Measurements from ENCODE around the gene PTPN1.
A peak's percentile ranks its signal among the peaks of the same experiment; 100 is the strongest.

The PTPN1 gene

DNA sequence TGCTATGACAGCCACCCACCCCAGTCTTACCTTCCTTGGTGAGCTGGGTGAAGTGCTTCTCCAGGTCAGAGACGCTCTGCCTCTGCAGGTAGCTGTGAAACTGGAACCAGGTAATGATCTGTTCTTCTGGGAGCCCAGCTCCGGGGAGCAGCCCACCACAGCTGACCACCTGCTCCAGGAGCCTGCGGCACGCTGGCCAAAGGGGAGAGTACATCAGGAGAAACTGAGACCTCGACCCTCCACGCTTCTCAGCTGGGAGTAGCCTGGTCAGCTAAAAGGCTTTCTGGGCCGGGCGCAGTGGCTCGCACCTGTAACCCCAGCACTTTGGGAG is 82.8 kb downstream of the PTPN1 start:
- Histone ChIP-seq H3K79me1 (ENCODE audit: low read depth, low read length) (no peaks in the 10 kb centered on the region), H2BK12ac (ENCODE audit: low read length) (no peak overlapping the region), H2AK5ac (ENCODE audit: low read depth, low read length) (no peak overlapping the region), H3K9ac (ENCODE audit: low read depth, low read length, poor library complexity) (no peak overlapping the region), H3K4me1 (ENCODE audit: control insufficient read depth in 2 of 2, insufficient read depth in 1 of 2, low read depth in 1 of 2, low read length in 2 of 2) (peaks cover 9 to 17% of the 10 kb centered on the region in 2 donors), H3K9me3 (replicated peaks in 1 of 2; ENCODE audit: control insufficient read depth in 2 of 2, insufficient read depth in 1 of 2, low read depth in 1 of 2, low read length in 2 of 2) (no peaks in the 10 kb centered on the region), H3K23ac (ENCODE audit: low read depth, low read length, poor library complexity) (no peak overlapping the region), H2BK15ac (ENCODE audit: low read length) (no peak overlapping the region), H3K4me2 (ENCODE audit: insufficient read depth, low read length, poor library complexity, severe bottlenecking) (no peak overlapping the region), H3K27ac (replicated peaks; ENCODE audit: low read length) (no peak overlapping the region), H3K18ac (ENCODE audit: low read length) (peak overlapping the region; percentile 44), H4K8ac (ENCODE audit: low read depth, low read length) (no peak overlapping the region), H2BK120ac (ENCODE audit: low read depth, low read length) (no peak overlapping the region), H3K4ac (ENCODE audit: low read length) (no peak overlapping the region), H3K4me3 (ENCODE audit: low read length in 2 of 2) (no peak overlapping the region), H3K14ac (ENCODE audit: low read length) (no peak overlapping the region), H2BK5ac (ENCODE audit: low read length) (peak overlapping the region; percentile 35), H3K27me3 (ENCODE audit: control insufficient read depth in 3 of 3, insufficient read depth in 3 of 3, low read depth in 1 of 3, low read length in 3 of 3) (no peaks in the 10 kb centered on the region), H4K91ac (ENCODE audit: low read depth, low read length, poor library complexity) (no peak overlapping the region), H3K36me3 (replicated peaks in 1 of 2; ENCODE audit: control insufficient read depth in 2 of 2, insufficient read depth in 2 of 2, low read length in 2 of 2) (peaks cover 3 to 12% of the 10 kb centered on the region in 2 donors), H2AFZ (ENCODE audit: low read length) (no peak overlapping the region)
- no CpG with 5 or more reads among the region's 9 CpGs for WGBS, 2 donors (ENCODE audit: extremely low coverage in 2 of 2, insufficient read length in 2 of 2, insufficient replicate concordance in 1 of 2)
- DNase-seq (ENCODE audit: low spot score) = no peak

DNA sequence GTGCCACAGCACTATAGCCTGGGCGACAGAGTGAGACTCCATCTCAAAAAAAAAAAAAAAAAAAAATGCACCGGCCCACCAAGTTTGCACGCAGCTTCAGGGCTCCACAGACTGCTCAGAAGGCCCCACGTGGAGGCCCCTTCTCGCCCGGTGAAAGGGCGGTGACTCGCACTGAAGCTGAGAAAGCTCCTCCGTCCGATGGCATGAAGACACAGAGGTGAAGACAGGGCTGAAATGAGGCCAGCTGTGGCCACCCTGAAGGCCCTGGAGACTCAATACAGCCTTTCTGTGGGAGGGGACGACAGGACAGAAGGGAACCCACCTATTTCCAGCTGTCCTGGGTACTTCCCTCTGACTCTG is 84.0 kb downstream of the PTPN1 start:
- no peaks in the 10 kb centered on the region for H3K9me3 ChIP-seq (replicated peaks in 1 of 2; ENCODE audit: control insufficient read depth in 2 of 2, insufficient read depth in 1 of 2, low read depth in 1 of 2, low read length in 2 of 2)
- no peak overlapping the region for H3K23ac ChIP-seq (ENCODE audit: low read depth, low read length, poor library complexity)
- no peak overlapping the region for H4K8ac ChIP-seq (ENCODE audit: low read depth, low read length)
- H3K27ac ChIP-seq (replicated peaks; ENCODE audit: low read length) = no peak overlapping the region
- no peak overlapping the region for H2BK15ac ChIP-seq (ENCODE audit: low read length)
- no peak overlapping the region for H4K91ac ChIP-seq (ENCODE audit: low read depth, low read length, poor library complexity)
- no CpG with 5 or more reads among the region's 11 CpGs for WGBS, 2 donors (ENCODE audit: extremely low coverage in 2 of 2, insufficient read length in 2 of 2, insufficient replicate concordance in 1 of 2)
- no peak overlapping the region for H3K4ac ChIP-seq (ENCODE audit: low read length)
- no peak overlapping the region for H2AFZ ChIP-seq (ENCODE audit: low read length)
- DNase-seq (ENCODE audit: low spot score) = no peak
- no peak overlapping the region for H2BK12ac ChIP-seq (ENCODE audit: low read length)
- no peaks in the 10 kb centered on the region for H3K79me1 ChIP-seq (ENCODE audit: low read depth, low read length)
- no peak overlapping the region for H3K4me2 ChIP-seq (ENCODE audit: insufficient read depth, low read length, poor library complexity, severe bottlenecking)
- H2BK120ac ChIP-seq (ENCODE audit: low read depth, low read length) = no peak overlapping the region
- no peaks in the 10 kb centered on the region for H3K27me3 ChIP-seq (ENCODE audit: control insufficient read depth in 3 of 3, insufficient read depth in 3 of 3, low read depth in 1 of 3, low read length in 3 of 3)
- H3K36me3 ChIP-seq (replicated peaks in 1 of 2; ENCODE audit: control insufficient read depth in 2 of 2, insufficient read depth in 2 of 2, low read length in 2 of 2) = peaks cover 2 to 7% of the 10 kb centered on the region in 2 donors
- H3K4me3 ChIP-seq (ENCODE audit: low read length in 2 of 2) = no peak overlapping the region
- no peak overlapping the region for H2BK5ac ChIP-seq (ENCODE audit: low read length)
- H3K18ac ChIP-seq (ENCODE audit: low read length) = peak overlapping the region; percentile 6
- H3K14ac ChIP-seq (ENCODE audit: low read length) = no peak overlapping the region
- H3K9ac ChIP-seq (ENCODE audit: low read depth, low read length, poor library complexity) = no peak overlapping the region
- no peak overlapping the region for H2AK5ac ChIP-seq (ENCODE audit: low read depth, low read length)
- H3K4me1 ChIP-seq (ENCODE audit: control insufficient read depth in 2 of 2, insufficient read depth in 1 of 2, low read depth in 1 of 2, low read length in 2 of 2) = peaks cover 9 to 17% of the 10 kb centered on the region in 2 donors

DNA sequence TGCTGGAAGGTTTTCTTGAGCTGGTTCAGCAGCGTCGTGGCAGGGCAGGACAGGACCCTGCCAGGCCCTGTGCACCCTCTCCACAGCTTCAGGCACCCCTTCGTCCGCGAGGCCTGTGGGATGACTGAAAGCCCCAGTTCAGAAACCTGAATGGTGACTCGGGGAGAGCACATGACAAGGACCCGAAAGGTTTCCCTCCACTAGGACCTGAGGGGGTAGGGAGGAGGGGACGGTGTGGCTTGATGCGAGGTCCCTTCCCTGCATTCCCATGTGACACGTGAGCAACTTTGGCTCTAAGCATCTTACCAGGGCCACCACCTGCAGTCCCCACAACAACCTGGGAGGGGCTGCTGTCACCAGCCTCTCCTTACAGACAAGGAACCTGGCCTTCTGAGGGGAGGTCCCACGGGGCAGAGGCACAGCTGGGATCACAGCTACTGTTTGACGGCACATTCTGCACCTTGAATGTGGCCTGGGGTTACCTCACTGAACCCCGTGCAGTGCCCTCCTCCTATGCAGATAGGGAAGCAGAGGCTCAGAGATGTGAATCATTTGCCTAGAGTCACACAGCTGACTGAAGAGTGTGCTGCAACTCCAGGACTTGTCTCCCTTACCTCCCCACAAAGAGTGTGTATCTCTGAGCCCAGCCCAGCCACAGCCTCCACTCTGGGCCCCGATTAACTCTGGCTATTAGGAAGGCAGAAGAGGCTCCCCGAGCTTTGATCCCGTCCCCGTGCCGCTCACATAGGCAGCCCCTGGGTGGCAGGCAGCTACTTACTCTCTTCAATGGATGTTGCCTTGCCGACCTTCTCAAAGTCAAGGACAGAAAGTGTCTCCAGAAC is 84.6 kb downstream of the PTPN1 start:
- no peak overlapping the region for H3K4ac ChIP-seq (ENCODE audit: low read length)
- no CpG with 5 or more reads among the region's 19 CpGs for WGBS, 2 donors (ENCODE audit: extremely low coverage in 2 of 2, insufficient read length in 2 of 2, insufficient replicate concordance in 1 of 2)
- no peak for DNase-seq (ENCODE audit: low spot score)
- no peak overlapping the region for H3K4me2 ChIP-seq (ENCODE audit: insufficient read depth, low read length, poor library complexity, severe bottlenecking)
- H3K4me1 ChIP-seq (ENCODE audit: control insufficient read depth in 2 of 2, insufficient read depth in 1 of 2, low read depth in 1 of 2, low read length in 2 of 2) = peaks cover 9 to 17% of the 10 kb centered on the region in 2 donors
- H2AFZ ChIP-seq (ENCODE audit: low read length) = no peak overlapping the region
- H3K23ac ChIP-seq (ENCODE audit: low read depth, low read length, poor library complexity) = no peak overlapping the region
- peak overlapping the region; percentile 6 for H3K18ac ChIP-seq (ENCODE audit: low read length)
- H2BK12ac ChIP-seq (ENCODE audit: low read length) = no peak overlapping the region
- H2AK5ac ChIP-seq (ENCODE audit: low read depth, low read length) = peak overlapping the region; percentile 59
- H2BK5ac ChIP-seq (ENCODE audit: low read length) = no peak overlapping the region
- H3K79me1 ChIP-seq (ENCODE audit: low read depth, low read length) = no peaks in the 10 kb centered on the region
- no peak overlapping the region for H2BK120ac ChIP-seq (ENCODE audit: low read depth, low read length)
- no peak overlapping the region for H3K14ac ChIP-seq (ENCODE audit: low read length)
- no peak overlapping the region for H3K9ac ChIP-seq (ENCODE audit: low read depth, low read length, poor library complexity)
- H2BK15ac ChIP-seq (ENCODE audit: low read length) = no peak overlapping the region
- H4K8ac ChIP-seq (ENCODE audit: low read depth, low read length) = no peak overlapping the region
- H3K27ac ChIP-seq (replicated peaks; ENCODE audit: low read length) = no peak overlapping the region
- H3K36me3 ChIP-seq (replicated peaks in 1 of 2; ENCODE audit: control insufficient read depth in 2 of 2, insufficient read depth in 2 of 2, low read length in 2 of 2) = peaks cover 2 to 3% of the 10 kb centered on the region in 2 donors
- no peaks in the 10 kb centered on the region for H3K27me3 ChIP-seq (ENCODE audit: control insufficient read depth in 3 of 3, insufficient read depth in 3 of 3, low read depth in 1 of 3, low read length in 3 of 3)
- no peaks in the 10 kb centered on the region for H3K9me3 ChIP-seq (replicated peaks in 1 of 2; ENCODE audit: control insufficient read depth in 2 of 2, insufficient read depth in 1 of 2, low read depth in 1 of 2, low read length in 2 of 2)
- no peak overlapping the region for H4K91ac ChIP-seq (ENCODE audit: low read depth, low read length, poor library complexity)
- H3K4me3 ChIP-seq (ENCODE audit: low read length in 2 of 2) = no peak overlapping the region

DNA sequence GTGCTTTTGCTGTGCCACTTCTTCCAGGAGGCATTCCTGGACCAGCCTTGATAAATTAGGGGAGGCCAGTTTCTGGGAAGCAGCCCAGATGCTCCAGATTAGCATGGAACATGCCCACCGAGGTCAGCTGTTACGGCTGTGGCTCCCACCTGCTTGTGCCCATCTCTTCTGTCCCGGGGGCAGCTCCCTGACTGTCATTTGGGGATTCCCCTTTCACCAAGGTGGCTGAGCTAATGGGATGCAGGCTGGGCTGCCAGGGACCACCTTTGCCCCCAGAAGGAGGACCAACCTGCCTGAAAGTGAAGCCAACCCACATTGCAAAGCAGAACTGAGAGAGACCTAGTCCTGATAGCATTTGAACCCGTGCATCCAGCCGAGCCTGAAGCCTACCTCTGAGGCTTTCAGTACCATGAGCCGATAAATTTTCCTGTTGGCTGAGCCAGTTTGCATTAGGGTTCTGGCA is 85.3 kb downstream of the PTPN1 start:
- H2AFZ ChIP-seq (ENCODE audit: low read length) = no peak overlapping the region
- H3K4ac ChIP-seq (ENCODE audit: low read length) = no peak overlapping the region
- H2AK5ac ChIP-seq (ENCODE audit: low read depth, low read length) = no peak overlapping the region
- no peak overlapping the region for H2BK120ac ChIP-seq (ENCODE audit: low read depth, low read length)
- H2BK5ac ChIP-seq (ENCODE audit: low read length) = no peak overlapping the region
- H3K14ac ChIP-seq (ENCODE audit: low read length) = no peak overlapping the region
- no peak overlapping the region for H3K9ac ChIP-seq (ENCODE audit: low read depth, low read length, poor library complexity)
- H3K9me3 ChIP-seq (replicated peaks in 1 of 2; ENCODE audit: control insufficient read depth in 2 of 2, insufficient read depth in 1 of 2, low read depth in 1 of 2, low read length in 2 of 2) = no peaks in the 10 kb centered on the region
- no peaks in the 10 kb centered on the region for H3K27me3 ChIP-seq (ENCODE audit: control insufficient read depth in 3 of 3, insufficient read depth in 3 of 3, low read depth in 1 of 3, low read length in 3 of 3)
- H3K23ac ChIP-seq (ENCODE audit: low read depth, low read length, poor library complexity) = no peak overlapping the region
- H3K36me3 ChIP-seq (replicated peaks in 1 of 2; ENCODE audit: control insufficient read depth in 2 of 2, insufficient read depth in 2 of 2, low read length in 2 of 2) = peaks cover 0 to under 1% of the 10 kb centered on the region in 2 donors
- peaks cover 9 to 17% of the 10 kb centered on the region in 2 donors for H3K4me1 ChIP-seq (ENCODE audit: control insufficient read depth in 2 of 2, insufficient read depth in 1 of 2, low read depth in 1 of 2, low read length in 2 of 2)
- H4K91ac ChIP-seq (ENCODE audit: low read depth, low read length, poor library complexity) = no peak overlapping the region
- no peak overlapping the region for H2BK12ac ChIP-seq (ENCODE audit: low read length)
- H3K4me2 ChIP-seq (ENCODE audit: insufficient read depth, low read length, poor library complexity, severe bottlenecking) = no peak overlapping the region
- no peak overlapping the region for H3K4me3 ChIP-seq (ENCODE audit: low read length in 2 of 2)
- H4K8ac ChIP-seq (ENCODE audit: low read depth, low read length) = no peak overlapping the region
- H3K79me1 ChIP-seq (ENCODE audit: low read depth, low read length) = no peaks in the 10 kb centered on the region
- no peak overlapping the region for H2BK15ac ChIP-seq (ENCODE audit: low read length)
- no peak for DNase-seq (ENCODE audit: low spot score)
- WGBS, 2 donors (ENCODE audit: extremely low coverage in 2 of 2, insufficient read length in 2 of 2, insufficient replicate concordance in 1 of 2) = no CpG with 5 or more reads among the region's 6 CpGs
- no peak overlapping the region for H3K18ac ChIP-seq (ENCODE audit: low read length)
- no peak overlapping the region for H3K27ac ChIP-seq (replicated peaks; ENCODE audit: low read length)
